Ascending aorta (tissue), 2 donors: ENCODE measurements around the gene FBXW4. TPM values are rescaled to one million over a fixed set of nuclear protein-coding genes. Genes with fewer than 3 reads are reported as not detected.

Experiments used
- DNase-seq, 2 donors: peaks; one replicate each; pipeline ENCODE4 v3.0.0-alpha.2; 2019; ENCODE audit warnings: low spot score in 2 of 2
- H3K27ac ChIP-seq, 2 donors: fragments of 200-600 bp; sonication (generic); one replicate each; pipeline ENCODE4 v1.5.1; 2016 to 2017; ENCODE audit warnings: mild to moderate bottlenecking in 1 of 2
- H3K27me3 ChIP-seq: fragments of 200-600 bp; sonication (generic); one replicate; pipeline ENCODE4 v1.5.1; 2017
- H3K36me3 ChIP-seq, 2 donors: fragments of 200-600 bp; sonication (generic); one replicate each; pipeline ENCODE4 v1.5.1; 2016
- H3K4me1 ChIP-seq, 2 donors: fragments of 200-600 bp; sonication (generic); one replicate each; pipeline ENCODE4 v1.5.1; 2016 to 2017; ENCODE audit warnings: mild to moderate bottlenecking in 1 of 2
- H3K4me3 ChIP-seq, 2 donors: fragments of 200-600 bp; sonication (generic); one replicate each; pipeline ENCODE4 v1.5.1; 2016 to 2017; ENCODE audit warnings: mild to moderate bottlenecking in 1 of 2
- H3K9me3 ChIP-seq, 2 donors: fragments of 200-600 bp; sonication (generic); one replicate each; pipeline ENCODE4 v1.5.1; 2016
- CTCF ChIP-seq, 3 experiments: fragments of 200-600 bp in 2 of 3; fragments of 450-650 bp in 1 of 3; sonication (generic) in 2 of 3; IDR thresholded peaks; one replicate each; pipeline ENCODE4 v1.5.1; 2016 to 2019; ENCODE audit warnings: antibody characterized with exemption in 3 of 3, mild to moderate bottlenecking in 1 of 3, moderate library complexity in 1 of 3
- intact Hi-C: fragments of 100-400 bp; cut with DNase I; formaldehyde crosslinking; loops from one replicate; pipeline ENCODE4 v1.15.1; 2023
- total RNA-seq: library from RNA; depleted of rRNA; stranded (reverse); fragments of >200 nt; gene quantifications from one replicate; pipeline ENCODE4 v1.1.0, GENCODE V29; 2016

Gene FBXW4
- total RNA-seq, 1 donor from 2014 or later = 21.3 TPM

GRCh38 chr10:101676565-101676964, 18.4 kb downstream of the FBXW4 start:
- Histone ChIP-seq H3K4me1 (peaks cover 0 to 4% of the 10 kb centered on the region in 2 donors), H3K4me3 (no peak overlapping the region), H3K36me3 (peaks cover 11 to 45% of the 10 kb centered on the region in 2 donors), H3K9me3 (peaks cover 0 to 3% of the 10 kb centered on the region in 2 donors), H3K27me3 (no peaks in the 10 kb centered on the region), H3K27ac (no peak overlapping the region)
- no peak for TF ChIP-seq CTCF (IDR thresholded peaks at IDR 0.05)
- intact Hi-C loops = no loop called here
- no peak for DNase-seq

- peaks cover 0 to 4% of the 10 kb centered on the region in 2 donors for H3K4me1 ChIP-seq
- TF ChIP-seq CTCF (IDR thresholded peaks at IDR 0.05) = no peak
- intact Hi-C loops = no loop called here
- no peak overlapping the region for H3K4me3 ChIP-seq
- peaks cover 15 to 57% of the 10 kb centered on the region in 2 donors for H3K36me3 ChIP-seq
- no peak for DNase-seq
- H3K27ac ChIP-seq = no peak overlapping the region
- H3K9me3 ChIP-seq = peaks cover 0 to 3% of the 10 kb centered on the region in 2 donors
- no peaks in the 10 kb centered on the region for H3K27me3 ChIP-seq
These were observed 19.9 kb downstream of the FBXW4 start for GRCh38 chr10:101675115-101675514.

- peaks cover 30 to 81% of the 10 kb centered on the region in 2 donors for H3K36me3 ChIP-seq
These were observed 22.4 kb downstream of the FBXW4 start for GRCh38 chr10:101672536-101672935.

GRCh38 chr10:101671453-101671852, 23.5 kb downstream of the FBXW4 start:
- intact Hi-C loops = no loop called here

More at GRCh38 chr10:101672536-101672935, 22.4 kb downstream of the FBXW4 start:
- Histone ChIP-seq H3K4me1 (peaks cover 0 to 4% of the 10 kb centered on the region in 2 donors), H3K9me3 (peaks cover 0 to 3% of the 10 kb centered on the region in 2 donors), H3K27me3 (no peaks in the 10 kb centered on the region), H3K27ac (no peak overlapping the region), H3K4me3 (no peak overlapping the region)
- TF ChIP-seq CTCF (IDR thresholded peaks at IDR 0.05) = no peak
- DNase-seq = no peak
- intact Hi-C loops = no loop called here

GRCh38 chr10:101670635-101671034, 24.3 kb downstream of the FBXW4 start:
- peaks cover 0 to 4% of the 10 kb centered on the region in 2 donors for H3K4me1 ChIP-seq
- H3K36me3 ChIP-seq = peaks cover 39 to 88% of the 10 kb centered on the region in 2 donors
- DNase-seq = no peak
- no peak for TF ChIP-seq CTCF (IDR thresholded peaks at IDR 0.05)
- intact Hi-C loops = no loop called here
- H3K4me3 ChIP-seq = no peak overlapping the region
- H3K27ac ChIP-seq = no peak overlapping the region
- H3K9me3 ChIP-seq = no peaks in the 10 kb centered on the region
- no peaks in the 10 kb centered on the region for H3K27me3 ChIP-seq

More at GRCh38 chr10:101671453-101671852, 23.5 kb downstream of the FBXW4 start:
- no peak overlapping the region for H3K4me3 ChIP-seq
- DNase-seq = no peak
- H3K27me3 ChIP-seq = no peaks in the 10 kb centered on the region
- H3K4me1 ChIP-seq = peaks cover 0 to 4% of the 10 kb centered on the region in 2 donors
- H3K9me3 ChIP-seq = peaks cover 0 to 2% of the 10 kb centered on the region in 2 donors
- peaks cover 36 to 87% of the 10 kb centered on the region in 2 donors for H3K36me3 ChIP-seq
- H3K27ac ChIP-seq = no peak overlapping the region
- no peak for TF ChIP-seq CTCF (IDR thresholded peaks at IDR 0.05)

- intact Hi-C loops = no loop called here
- TF ChIP-seq CTCF (IDR thresholded peaks at IDR 0.05) = no peak
- Histone ChIP-seq H3K27ac (no peak overlapping the region), H3K4me1 (peaks cover 0 to 4% of the 10 kb centered on the region in 2 donors), H3K9me3 (no peaks in the 10 kb centered on the region), H3K36me3 (peaks cover 45 to 84% of the 10 kb centered on the region in 2 donors), H3K4me3 (no peak overlapping the region), H3K27me3 (no peaks in the 10 kb centered on the region)
- DNase-seq = no peak
These were observed 25.8 kb downstream of the FBXW4 start for GRCh38 chr10:101669181-101669580.
